Measurements from ENCODE around the gene CACNA1D.

CACNA1D gene

DNA sequence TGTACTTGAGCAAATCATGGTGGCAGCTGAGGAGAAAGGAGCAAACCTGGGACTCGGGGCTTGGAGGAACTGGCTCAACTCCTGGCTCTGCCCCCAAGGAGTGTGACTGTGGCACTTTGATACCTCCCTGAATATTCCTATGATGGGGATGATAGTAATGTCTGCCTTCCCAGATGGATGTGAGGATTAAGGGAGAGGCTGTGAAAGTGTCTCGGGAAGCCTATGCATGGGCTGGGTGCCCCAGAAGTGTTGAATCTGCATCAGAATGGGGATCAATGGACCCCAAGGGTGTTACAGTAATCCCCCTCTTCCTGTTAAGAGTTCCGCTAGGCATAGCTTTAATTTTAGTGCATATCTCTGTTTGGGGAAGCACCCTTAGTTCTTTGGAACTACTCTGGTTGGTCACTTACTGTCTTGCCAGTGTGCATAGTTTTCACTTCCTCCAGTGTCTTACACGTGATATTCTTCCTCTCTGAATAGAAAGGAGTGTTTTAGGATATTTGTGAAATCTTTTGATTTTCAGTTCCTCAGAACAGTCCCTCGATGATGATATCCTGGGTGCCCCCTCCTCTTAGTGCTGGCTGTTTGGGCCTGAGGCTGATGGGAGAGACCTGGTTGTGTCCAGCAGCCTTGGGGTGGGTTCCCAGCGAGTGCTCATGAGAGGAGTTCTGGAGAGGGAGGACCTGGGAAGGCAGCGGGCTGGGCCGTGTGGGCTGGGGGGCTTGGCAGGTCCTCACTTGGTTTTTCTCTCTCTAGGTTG is 254.3 kb downstream of the CACNA1D start:
- DNase-seq (ENCODE audit: low read depth in 2 of 2), result no peak

DNA sequence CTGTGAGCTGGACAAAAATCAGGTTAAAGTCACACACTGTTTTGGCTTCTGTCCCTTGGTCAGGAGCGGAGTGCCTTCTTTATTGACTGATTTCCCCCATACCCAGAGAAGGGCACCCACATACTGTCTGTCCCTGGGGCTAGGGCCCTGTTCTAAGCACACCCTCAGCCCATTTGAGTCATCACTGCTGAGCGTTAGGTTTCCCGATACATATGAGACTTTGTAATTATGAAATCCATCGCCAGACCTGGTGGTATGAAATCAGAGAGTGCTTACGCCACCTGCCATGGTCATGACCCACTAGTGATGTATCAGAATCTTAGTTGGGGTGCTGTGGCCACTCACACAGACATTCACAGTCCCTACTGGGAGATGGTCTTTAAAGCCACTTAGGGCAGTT is 255.0 kb downstream of the CACNA1D start:
- DNase-seq (ENCODE audit: low read depth in 2 of 2), result no peak

GRCh38 chr3:53750253-53751210 is 256.1 kb downstream of the CACNA1D start:
- DNase-seq (ENCODE audit: low read depth in 2 of 2), result no peak

GRCh38 chr3:53753518-53754183 is 259.2 kb downstream of the CACNA1D start:
- no peak for DNase-seq (ENCODE audit: low read depth in 2 of 2)

- no peak for DNase-seq (ENCODE audit: low read depth in 2 of 2)
These were observed 259.9 kb downstream of the CACNA1D start for GRCh38 chr3:53754325-53754724.

- no peak for DNase-seq (ENCODE audit: low read depth in 2 of 2)
These were observed 264.4 kb downstream of the CACNA1D start for GRCh38 chr3:53758846-53759245.

- no peak for DNase-seq (ENCODE audit: low read depth in 2 of 2)
These were observed 268.9 kb downstream of the CACNA1D start for GRCh38 chr3:53763353-53763752.

DNA sequence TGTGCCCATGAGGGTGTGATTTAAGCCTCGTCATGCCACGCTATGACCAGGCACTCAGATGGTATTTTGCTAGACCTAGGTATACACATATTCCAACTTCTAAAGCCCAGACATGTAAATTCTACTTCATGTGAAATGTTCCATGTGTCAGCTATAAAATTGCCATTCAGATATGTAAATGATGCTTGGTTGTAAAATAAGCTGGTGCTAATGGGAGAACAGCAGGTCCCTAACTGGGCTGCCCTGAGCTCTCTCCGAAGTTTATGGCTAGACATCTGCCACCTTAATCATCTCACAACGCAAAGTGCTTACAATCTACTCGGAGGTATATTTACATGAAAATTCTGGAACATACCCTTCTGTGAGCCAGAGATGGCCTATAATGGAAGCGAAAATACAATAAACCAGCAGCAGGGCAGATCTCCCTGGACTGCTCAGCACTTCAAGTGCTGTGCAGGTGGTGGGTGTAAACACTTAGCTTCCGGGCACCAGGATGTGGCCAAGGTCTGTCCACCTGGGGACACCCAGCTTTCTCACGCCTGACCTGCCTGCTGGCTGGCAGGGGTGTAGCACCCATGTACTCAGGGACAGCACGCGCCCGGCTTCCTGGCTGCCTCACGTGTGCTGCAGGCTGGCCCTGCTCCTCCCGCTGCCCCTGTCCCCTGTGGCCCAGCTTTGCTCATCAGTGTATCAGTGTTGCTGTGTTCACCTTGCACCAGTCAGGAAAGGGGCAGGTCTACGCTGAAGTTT is 269.8 kb downstream of the CACNA1D start:
- no peak for DNase-seq (ENCODE audit: low read depth in 2 of 2)

DNA sequence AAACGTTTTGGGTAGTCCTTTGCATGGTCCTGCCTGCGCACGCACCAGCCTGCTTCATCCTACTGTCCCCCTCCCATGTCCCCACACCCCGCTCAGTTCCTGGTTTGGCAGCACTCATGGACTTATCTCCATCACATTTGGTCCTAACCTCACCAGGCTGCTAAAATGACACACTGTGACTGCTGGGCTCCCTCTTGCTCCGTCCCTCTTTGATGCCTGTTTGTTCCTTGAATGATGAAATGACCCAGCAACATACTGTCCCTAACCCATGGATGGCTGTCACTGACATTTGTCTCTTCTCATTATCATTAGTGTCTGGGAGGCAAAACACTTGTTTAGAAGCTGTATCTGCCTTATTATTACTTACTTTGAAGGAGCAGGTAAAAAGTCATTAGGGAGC is 271.3 kb downstream of the CACNA1D start:
- DNase-seq (ENCODE audit: low read depth in 2 of 2), result no peak

DNA sequence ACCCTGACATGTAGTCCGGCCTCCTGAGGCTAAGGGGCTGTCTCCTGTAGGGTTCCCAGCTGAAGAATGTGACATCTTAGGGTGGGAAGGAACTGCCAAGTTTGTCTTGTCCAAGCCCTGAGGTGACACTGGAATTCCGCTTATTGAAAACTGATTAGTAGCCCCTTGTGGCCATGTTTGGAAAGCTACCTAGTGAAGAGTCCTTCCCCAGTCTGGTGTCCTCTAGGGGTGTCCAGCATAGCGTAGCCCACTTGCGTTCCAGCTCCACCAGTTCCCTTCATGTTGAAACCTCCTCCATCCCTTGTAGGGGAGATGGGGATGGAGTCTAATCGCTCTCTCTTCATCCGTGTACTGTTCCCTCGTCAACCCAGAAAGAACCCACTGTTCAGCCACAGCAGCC is 272.3 kb downstream of the CACNA1D start:
- no peak for DNase-seq (ENCODE audit: low read depth in 2 of 2)

DNA sequence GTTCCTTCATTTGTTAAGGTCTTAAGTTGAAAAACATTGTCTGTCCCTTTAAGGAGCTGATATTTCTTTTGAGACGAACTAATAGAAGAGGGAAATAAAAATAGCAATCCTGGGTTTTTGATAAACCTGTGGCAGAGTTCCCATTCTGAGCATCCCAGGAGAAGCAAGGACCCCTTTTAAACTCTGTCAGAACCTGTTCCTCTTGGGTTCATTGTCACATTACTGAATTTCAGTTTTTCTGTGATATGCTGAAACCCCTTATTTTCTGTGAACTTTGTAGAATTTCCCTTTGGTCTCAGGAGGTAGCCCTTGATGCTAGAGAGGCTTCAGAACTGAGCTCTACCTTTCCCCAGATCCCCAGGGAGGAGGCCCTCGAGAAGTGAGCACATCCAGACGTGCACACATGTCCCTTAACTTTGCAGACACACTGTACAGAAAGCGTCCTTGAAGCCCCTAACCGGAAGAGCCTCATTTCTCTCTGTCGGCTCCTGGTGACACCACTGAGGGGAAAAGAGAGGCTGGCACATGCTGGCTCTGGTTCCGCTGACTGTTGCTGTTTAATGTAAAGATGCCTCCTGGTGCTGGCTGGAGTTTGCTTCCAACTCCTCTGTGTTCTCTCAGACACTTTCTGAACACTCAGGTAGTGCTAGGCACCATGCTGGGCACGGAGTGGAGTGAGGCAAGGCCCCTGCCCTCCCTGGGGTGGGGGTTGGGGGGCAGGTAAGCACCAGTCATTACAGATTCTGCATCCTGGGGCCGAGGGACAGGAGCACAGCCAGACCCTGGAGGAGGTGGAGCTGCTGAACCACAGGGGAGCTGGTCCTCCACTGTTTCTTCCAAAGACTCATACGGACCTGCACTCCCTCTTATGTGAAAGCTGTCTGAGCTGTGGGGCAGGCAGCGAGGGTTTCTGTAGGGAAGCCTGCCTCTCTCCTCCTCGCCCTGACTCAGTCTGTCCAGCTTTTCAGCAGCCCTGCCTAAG is 274.4 kb downstream of the CACNA1D start:
- no peak for DNase-seq (ENCODE audit: low read depth in 2 of 2)

GRCh38 chr3:53772562-53772961 is 278.2 kb downstream of the CACNA1D start:
- DNase-seq (ENCODE audit: low read depth in 2 of 2), result no peak

GRCh38 chr3:53773021-53773436 is 278.6 kb downstream of the CACNA1D start:
- DNase-seq (ENCODE audit: low read depth in 2 of 2), result no peak

GRCh38 chr3:53773611-53774368 is 279.4 kb downstream of the CACNA1D start:
- no peak for DNase-seq (ENCODE audit: low read depth in 2 of 2)

GRCh38 chr3:53774414-53774813 is 280.0 kb downstream of the CACNA1D start:
- no peak for DNase-seq (ENCODE audit: low read depth in 2 of 2)

DNA sequence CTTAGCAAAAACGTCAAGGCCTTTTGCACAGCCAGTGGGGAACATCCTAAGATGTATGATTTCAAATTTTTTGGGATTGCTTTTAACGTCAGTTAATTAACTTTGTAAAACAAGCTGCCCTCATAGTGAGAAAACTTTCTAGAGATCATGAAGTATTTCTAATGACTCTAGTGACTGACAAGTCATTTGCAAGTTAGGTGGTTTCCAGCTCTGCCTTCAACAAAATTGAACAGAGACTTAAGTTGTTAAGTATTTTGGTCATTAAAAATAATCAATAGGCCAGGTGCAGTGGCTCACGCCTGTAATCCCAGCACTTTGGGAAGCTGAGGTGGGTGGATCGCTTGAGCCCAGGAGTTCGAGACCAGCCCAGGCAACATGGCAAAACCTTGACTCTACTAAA is 280.6 kb downstream of the CACNA1D start:
- DNase-seq (ENCODE audit: low read depth in 2 of 2), result no peak

- DNase-seq (ENCODE audit: low read depth in 2 of 2), result no peak
These were observed 281.4 kb downstream of the CACNA1D start for GRCh38 chr3:53775834-53776251.

DNA sequence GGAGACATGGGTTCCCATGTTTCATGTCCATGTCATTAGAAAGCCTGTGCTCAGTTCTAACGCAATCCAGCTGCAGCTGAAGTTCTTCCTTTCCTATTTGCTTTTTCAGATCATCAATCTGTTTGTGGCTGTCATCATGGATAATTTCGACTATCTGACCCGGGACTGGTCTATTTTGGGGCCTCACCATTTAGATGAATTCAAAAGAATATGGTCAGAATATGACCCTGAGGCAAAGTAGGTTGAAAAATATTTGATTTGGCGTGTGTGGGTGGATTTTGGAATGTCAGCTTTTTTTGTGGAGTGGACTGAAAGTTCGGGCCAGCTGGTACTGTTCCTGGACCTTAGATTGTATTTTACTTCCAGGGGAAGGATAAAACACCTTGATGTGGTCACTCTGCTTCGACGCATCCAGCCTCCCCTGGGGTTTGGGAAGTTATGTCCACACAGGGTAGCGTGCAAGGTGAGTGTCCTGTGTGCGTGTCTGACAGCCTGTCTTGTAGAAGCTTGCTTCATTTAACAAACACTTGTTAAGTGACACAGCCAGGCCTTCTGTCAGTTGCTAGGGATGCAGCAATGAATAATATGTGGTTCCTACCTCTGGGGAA is 282.2 kb downstream of the CACNA1D start:
- DNase-seq (ENCODE audit: low read depth in 2 of 2), result no peak

DNA sequence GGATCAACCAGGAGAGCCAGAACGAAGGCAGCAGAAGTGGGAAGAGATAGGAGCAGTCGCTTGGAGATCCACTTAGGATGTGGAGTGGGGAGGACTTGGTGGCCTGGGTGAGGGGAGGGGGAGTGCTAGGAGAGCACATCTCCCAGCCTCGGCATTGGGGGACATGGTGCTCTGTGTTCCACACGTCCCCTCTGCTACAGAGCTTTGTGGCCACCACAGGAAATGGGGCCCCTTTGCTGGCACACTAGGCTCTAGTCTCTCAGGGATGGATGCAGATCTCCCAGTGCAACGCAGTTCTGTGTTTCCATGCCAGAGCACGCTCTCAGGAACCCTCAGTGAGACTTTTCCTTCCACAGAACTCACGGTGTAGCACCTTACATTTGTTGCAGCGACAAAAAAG is 283.1 kb downstream of the CACNA1D start:
- DNase-seq (ENCODE audit: low read depth in 2 of 2), result no peak
